ENCODE results near the gene KCTD5. TPM values are rescaled to one million over a fixed set of nuclear protein-coding genes. Genes with fewer than 3 reads are reported as not detected.

Gene KCTD5
- total RNA-seq, 1 donor from 2014 or later = 55.4 TPM

DNA sequence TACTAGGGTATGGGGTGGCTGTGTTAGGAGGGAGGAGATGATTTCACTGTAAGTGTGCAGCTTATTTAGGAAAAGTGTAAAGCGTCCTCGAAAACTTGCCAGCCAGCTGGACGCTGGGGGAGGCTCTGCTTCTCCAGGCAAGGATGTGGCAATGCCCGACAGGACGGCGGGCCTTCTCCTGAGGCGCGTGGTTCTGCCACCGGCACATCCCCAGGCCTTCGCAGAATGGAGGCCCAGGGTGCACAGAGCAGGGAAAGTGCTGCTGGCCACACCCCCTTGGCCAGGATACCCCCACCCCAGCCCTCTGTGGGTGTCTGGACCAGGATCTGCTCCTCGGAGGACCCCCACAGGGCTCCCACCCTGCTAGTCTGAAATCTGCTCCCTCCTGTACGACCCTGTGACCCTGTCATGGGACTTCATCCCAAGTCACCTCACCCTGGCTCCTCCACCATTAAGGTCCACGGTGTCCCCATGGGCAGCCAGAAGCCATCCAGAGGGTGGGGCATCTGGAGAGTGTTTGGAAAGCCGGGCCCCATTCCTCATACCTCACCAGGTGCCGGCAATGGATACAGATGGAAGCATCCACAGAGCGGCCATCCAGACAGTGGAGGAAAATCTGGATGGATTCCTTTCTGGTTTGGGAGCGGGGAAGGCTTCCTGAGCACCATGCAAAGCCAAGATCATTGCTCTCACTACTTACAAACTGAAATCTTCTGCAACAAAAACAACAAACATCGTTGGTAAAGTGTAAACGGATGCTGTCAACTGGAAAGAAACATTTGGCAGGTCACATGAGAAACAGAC is 60.9 kb downstream of the KCTD5 start:
- Histone ChIP-seq H3K27ac (ENCODE audit: low read depth, low read length) (no peak overlapping the region), H3K4me3 (ENCODE audit: insufficient read depth, low read depth, low read length) (no peak overlapping the region), H3K9ac (ENCODE audit: low read length) (no peak overlapping the region), H3K36me3 (ENCODE audit: insufficient read depth, low read length) (no peaks in the 10 kb centered on the region), H3K27me3 (ENCODE audit: insufficient read depth, low read length) (no peaks in the 10 kb centered on the region), H3K9me3 (ENCODE audit: insufficient read depth, low read depth, low read length) (no peaks in the 10 kb centered on the region), H3K4me1 (ENCODE audit: insufficient read depth, low read length) (no peaks in the 10 kb centered on the region), H3K4me2 (ENCODE audit: low read length) (no peak overlapping the region), H2AFZ (ENCODE audit: low read depth, low read length) (no peak overlapping the region), H3K79me2 (ENCODE audit: insufficient read depth, low read length) (no peaks in the 10 kb centered on the region), H4K20me1 (ENCODE audit: insufficient read depth, low read length) (no peaks in the 10 kb centered on the region)
- H3K27ac Mint-ChIP-seq (ENCODE audit: unreplicated experiment) = no peak overlapping the region
- FAIRE-seq (no peak), DNase-seq (ENCODE audit: low read depth) (no peak)
- H3K27me3 Mint-ChIP-seq (ENCODE audit: low read depth, unreplicated experiment) = peaks cover 10% of the 10 kb centered on the region
- no peaks in the 10 kb centered on the region for H3K9me3 Mint-ChIP-seq (ENCODE audit: unreplicated experiment)
- peaks cover 12% of the 10 kb centered on the region for H3K36me3 Mint-ChIP-seq (ENCODE audit: low read depth, unreplicated experiment)
- no peak overlapping the region for H3K4me3 Mint-ChIP-seq (ENCODE audit: unreplicated experiment)
- TF ChIP-seq EZH2 (IDR thresholded peaks at IDR 0.05; ENCODE audit: insufficient read depth, low read length) = no peak
- TF ChIP-seq, protein P1, sequence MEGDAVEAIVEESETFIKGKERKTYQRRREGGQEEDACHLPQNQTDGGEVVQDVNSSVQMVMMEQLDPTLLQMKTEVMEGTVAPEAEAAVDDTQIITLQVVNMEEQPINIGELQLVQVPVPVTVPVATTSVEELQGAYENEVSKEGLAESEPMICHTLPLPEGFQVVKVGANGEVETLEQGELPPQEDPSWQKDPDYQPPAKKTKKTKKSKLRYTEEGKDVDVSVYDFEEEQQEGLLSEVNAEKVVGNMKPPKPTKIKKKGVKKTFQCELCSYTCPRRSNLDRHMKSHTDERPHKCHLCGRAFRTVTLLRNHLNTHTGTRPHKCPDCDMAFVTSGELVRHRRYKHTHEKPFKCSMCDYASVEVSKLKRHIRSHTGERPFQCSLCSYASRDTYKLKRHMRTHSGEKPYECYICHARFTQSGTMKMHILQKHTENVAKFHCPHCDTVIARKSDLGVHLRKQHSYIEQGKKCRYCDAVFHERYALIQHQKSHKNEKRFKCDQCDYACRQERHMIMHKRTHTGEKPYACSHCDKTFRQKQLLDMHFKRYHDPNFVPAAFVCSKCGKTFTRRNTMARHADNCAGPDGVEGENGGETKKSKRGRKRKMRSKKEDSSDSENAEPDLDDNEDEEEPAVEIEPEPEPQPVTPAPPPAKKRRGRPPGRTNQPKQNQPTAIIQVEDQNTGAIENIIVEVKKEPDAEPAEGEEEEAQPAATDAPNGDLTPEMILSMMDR (IDR thresholded peaks at IDR 0.05; ENCODE audit: insufficient read depth, low read depth, low read length) = no peak
- H3K4me1 Mint-ChIP-seq (ENCODE audit: low read depth, unreplicated experiment) = no peaks in the 10 kb centered on the region

DNA sequence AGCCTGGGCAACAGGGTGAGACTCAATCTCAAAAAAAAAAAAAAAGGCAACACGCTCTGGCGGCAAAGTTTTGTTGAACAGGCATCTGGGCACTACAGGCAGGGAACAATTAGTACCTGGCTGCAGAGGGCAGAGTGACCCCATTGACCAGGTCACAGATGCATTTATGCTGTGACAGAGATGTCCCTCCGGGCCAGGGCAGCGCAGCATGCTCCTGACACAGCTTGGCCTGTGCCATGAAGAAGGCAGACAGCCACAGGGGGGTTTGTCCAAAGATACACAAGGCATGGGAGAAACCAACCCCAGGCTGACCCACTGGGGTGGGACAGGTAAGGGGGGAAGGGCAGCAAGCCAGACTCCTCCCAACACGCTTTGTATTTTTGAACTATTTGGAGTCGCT is 62.4 kb downstream of the KCTD5 start:
- H3K36me3 ChIP-seq (ENCODE audit: insufficient read depth, low read length) = no peaks in the 10 kb centered on the region
- H4K20me1 ChIP-seq (ENCODE audit: insufficient read depth, low read length) = no peaks in the 10 kb centered on the region
- DNase-seq (ENCODE audit: low read depth) (no peak), FAIRE-seq (no peak)
- no peak overlapping the region for H3K4me3 ChIP-seq (ENCODE audit: insufficient read depth, low read depth, low read length)
- H3K4me2 ChIP-seq (ENCODE audit: low read length) = no peak overlapping the region
- H3K36me3 Mint-ChIP-seq (ENCODE audit: low read depth, unreplicated experiment) = peaks cover 14% of the 10 kb centered on the region
- H3K27me3 ChIP-seq (ENCODE audit: insufficient read depth, low read length) = no peaks in the 10 kb centered on the region
- H3K27ac ChIP-seq (ENCODE audit: low read depth, low read length) = no peak overlapping the region
- no peaks in the 10 kb centered on the region for H3K9me3 ChIP-seq (ENCODE audit: insufficient read depth, low read depth, low read length)
- H3K4me1 ChIP-seq (ENCODE audit: insufficient read depth, low read length) = no peaks in the 10 kb centered on the region
- TF ChIP-seq EZH2 (IDR thresholded peaks at IDR 0.05; ENCODE audit: insufficient read depth, low read length) = no peak
- TF ChIP-seq, protein P1 (IDR thresholded peaks at IDR 0.05; ENCODE audit: insufficient read depth, low read depth, low read length) = no peak
- no peak overlapping the region for H3K9ac ChIP-seq (ENCODE audit: low read length)
- no peak overlapping the region for H3K4me3 Mint-ChIP-seq (ENCODE audit: unreplicated experiment)
- no peaks in the 10 kb centered on the region for H3K79me2 ChIP-seq (ENCODE audit: insufficient read depth, low read length)
- no peak overlapping the region for H3K27ac Mint-ChIP-seq (ENCODE audit: unreplicated experiment)
- no peak overlapping the region for H2AFZ ChIP-seq (ENCODE audit: low read depth, low read length)
- no peaks in the 10 kb centered on the region for H3K4me1 Mint-ChIP-seq (ENCODE audit: low read depth, unreplicated experiment)
- no peaks in the 10 kb centered on the region for H3K9me3 Mint-ChIP-seq (ENCODE audit: unreplicated experiment)
- H3K27me3 Mint-ChIP-seq (ENCODE audit: low read depth, unreplicated experiment) = peaks cover 10% of the 10 kb centered on the region
